Measurements from ENCODE around the gene CAPN1. TPM values are rescaled to one million over a fixed set of nuclear protein-coding genes. Genes with fewer than 3 reads are reported as not detected.

CAPN1 gene
- total and polyA plus RNA-seq, 9 of the 15 experiments (the other 6 are each of a cell fraction or from before 2014, with no cell fraction given) = 3.5 to 199 (median 61.6) TPM

DNA sequence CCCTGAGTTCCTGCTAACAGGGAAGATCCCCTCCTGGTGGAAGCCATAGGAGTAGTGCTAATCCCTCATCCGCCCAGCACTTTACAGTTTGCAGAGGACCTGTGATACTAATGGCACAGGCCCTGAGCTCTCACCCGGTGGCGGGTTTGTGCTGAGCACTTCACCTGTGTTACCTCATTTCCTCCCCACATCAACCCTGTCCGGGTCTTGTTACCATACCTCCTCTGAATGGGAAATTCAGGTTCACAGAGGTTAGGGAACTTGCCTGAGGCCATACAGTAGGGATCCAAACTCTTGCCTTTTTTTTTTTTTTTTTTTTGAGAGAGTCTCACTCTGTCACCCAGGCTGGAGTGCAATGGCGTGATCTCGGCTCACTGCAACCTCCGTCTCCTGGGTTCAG, 25.2 kb downstream of the CAPN1 start (continued):
- TF ChIP-seq ZNF197 (CRISPR knock-in tag; IDR thresholded peaks at IDR 0.05; ENCODE audit: low read depth) (no peak), ZFX (CRISPR knock-in tag; IDR thresholded peaks at IDR 0.05) (no peak), PPARD (CRISPR knock-in tag; IDR thresholded peaks at IDR 0.05) (no peak), EGR1 (conservative IDR thresholded peaks at IDR 0.05) (no peak)
- TF ChIP-seq, protein P1, sequence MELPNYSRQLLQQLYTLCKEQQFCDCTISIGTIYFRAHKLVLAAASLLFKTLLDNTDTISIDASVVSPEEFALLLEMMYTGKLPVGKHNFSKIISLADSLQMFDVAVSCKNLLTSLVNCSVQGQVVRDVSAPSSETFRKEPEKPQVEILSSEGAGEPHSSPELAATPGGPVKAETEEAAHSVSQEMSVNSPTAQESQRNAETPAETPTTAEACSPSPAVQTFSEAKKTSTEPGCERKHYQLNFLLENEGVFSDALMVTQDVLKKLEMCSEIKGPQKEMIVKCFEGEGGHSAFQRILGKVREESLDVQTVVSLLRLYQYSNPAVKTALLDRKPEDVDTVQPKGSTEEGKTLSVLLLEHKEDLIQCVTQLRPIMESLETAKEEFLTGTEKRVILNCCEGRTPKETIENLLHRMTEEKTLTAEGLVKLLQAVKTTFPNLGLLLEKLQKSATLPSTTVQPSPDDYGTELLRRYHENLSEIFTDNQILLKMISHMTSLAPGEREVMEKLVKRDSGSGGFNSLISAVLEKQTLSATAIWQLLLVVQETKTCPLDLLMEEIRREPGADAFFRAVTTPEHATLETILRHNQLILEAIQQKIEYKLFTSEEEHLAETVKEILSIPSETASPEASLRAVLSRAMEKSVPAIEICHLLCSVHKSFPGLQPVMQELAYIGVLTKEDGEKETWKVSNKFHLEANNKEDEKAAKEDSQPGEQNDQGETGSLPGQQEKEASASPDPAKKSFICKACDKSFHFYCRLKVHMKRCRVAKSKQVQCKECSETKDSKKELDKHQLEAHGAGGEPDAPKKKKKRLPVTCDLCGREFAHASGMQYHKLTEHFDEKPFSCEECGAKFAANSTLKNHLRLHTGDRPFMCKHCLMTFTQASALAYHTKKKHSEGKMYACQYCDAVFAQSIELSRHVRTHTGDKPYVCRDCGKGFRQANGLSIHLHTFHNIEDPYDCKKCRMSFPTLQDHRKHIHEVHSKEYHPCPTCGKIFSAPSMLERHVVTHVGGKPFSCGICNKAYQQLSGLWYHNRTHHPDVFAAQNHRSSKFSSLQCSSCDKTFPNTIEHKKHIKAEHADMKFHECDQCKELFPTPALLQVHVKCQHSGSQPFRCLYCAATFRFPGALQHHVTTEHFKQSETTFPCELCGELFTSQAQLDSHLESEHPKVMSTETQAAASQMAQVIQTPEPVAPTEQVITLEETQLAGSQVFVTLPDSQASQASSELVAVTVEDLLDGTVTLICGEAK (IDR thresholded peaks at IDR 0.05) = no peak
- TF ChIP-seq, protein P1 (CRISPR knock-in tag; IDR thresholded peaks at IDR 0.05) = no peak
- TF ChIP-seq, protein P2, sequence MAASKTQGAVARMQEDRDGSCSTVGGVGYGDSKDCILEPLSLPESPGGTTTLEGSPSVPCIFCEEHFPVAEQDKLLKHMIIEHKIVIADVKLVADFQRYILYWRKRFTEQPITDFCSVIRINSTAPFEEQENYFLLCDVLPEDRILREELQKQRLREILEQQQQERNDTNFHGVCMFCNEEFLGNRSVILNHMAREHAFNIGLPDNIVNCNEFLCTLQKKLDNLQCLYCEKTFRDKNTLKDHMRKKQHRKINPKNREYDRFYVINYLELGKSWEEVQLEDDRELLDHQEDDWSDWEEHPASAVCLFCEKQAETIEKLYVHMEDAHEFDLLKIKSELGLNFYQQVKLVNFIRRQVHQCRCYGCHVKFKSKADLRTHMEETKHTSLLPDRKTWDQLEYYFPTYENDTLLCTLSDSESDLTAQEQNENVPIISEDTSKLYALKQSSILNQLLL (CRISPR knock-in tag; IDR thresholded peaks at IDR 0.05; ENCODE audit: borderline replicate concordance) = no peak
- TF ChIP-seq, protein P3, sequence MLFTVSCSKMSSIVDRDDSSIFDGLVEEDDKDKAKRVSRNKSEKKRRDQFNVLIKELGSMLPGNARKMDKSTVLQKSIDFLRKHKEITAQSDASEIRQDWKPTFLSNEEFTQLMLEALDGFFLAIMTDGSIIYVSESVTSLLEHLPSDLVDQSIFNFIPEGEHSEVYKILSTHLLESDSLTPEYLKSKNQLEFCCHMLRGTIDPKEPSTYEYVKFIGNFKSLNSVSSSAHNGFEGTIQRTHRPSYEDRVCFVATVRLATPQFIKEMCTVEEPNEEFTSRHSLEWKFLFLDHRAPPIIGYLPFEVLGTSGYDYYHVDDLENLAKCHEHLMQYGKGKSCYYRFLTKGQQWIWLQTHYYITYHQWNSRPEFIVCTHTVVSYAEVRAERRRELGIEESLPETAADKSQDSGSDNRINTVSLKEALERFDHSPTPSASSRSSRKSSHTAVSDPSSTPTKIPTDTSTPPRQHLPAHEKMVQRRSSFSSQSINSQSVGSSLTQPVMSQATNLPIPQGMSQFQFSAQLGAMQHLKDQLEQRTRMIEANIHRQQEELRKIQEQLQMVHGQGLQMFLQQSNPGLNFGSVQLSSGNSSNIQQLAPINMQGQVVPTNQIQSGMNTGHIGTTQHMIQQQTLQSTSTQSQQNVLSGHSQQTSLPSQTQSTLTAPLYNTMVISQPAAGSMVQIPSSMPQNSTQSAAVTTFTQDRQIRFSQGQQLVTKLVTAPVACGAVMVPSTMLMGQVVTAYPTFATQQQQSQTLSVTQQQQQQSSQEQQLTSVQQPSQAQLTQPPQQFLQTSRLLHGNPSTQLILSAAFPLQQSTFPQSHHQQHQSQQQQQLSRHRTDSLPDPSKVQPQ (CRISPR knock-in tag; IDR thresholded peaks at IDR 0.05; ENCODE audit: borderline replicate concordance) = no peak

All from K562 (cell line).